ENCODE data around the gene GNB1. TPM values are rescaled to one million over a fixed set of nuclear protein-coding genes. Genes with fewer than 3 reads are reported as not detected.
A peak's percentile ranks its signal among the peaks of the same experiment; 100 is the strongest.

Gene GNB1
- total RNA-seq, 4 donors from 2014 or later: 112 to 266 (median 236) TPM

DNA sequence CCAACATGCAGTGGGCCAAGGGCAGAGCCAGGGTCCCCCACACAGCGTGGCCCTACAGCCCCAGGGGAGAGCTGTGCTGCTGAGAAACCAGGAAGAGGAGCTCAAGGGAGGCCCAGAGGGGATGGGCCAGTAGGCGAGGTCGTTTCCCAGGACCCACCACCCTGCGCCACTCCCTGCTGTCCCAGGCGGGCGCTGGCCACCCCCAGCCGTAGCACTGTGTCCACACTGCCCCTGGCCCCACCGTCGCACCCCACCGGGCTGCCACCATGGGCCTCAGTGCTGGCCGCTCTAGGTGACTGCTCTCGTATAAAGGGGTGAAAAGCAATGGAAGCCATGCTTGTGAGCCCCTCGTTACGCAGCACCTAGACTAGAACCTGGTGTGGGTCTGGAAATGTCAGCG, 135.0 kb downstream of the GNB1 start:
- H3K4me3 ChIP-seq: no peak overlapping the region
- DNase-seq: no peak
- no peaks in the 10 kb centered on the region for H3K9me3 ChIP-seq
- H3K36me3 ChIP-seq: peaks cover 0 to 78% (median 0%) of the 10 kb centered on the region in 3 donors
- H3K4me1 ChIP-seq: peaks cover 0 to 26% (median 6%) of the 10 kb centered on the region in 4 donors
- H3K27me3 ChIP-seq: no peaks in the 10 kb centered on the region
- no peak for TF ChIP-seq POLR2A (IDR thresholded peaks at IDR 0.05)
- no peak overlapping the region for H3K27ac ChIP-seq

DNA sequence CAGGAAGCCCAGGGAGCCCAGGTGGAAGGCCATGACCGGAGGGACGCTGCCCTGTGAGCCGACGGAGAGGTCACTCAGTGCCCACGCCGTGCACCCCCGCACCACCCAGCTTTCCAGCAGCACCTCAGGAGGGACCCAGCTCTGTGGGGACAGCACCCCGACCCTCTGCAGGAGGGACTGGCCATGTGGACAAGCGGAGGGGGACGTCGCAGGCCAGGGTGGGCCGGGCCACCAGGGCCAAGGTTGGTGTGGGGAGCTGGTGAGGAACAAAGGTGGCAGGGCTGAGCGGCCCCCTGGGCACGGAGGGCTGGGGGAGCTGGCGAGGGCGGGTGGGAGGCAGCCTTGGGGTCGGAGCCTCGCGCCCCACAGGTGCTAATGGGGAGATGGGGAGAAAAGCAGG, 135.5 kb downstream of the GNB1 start:
- Histone ChIP-seq H3K27ac (no peak overlapping the region), H3K9me3 (no peaks in the 10 kb centered on the region), H3K27me3 (no peaks in the 10 kb centered on the region), H3K4me3 (no peak overlapping the region), H3K36me3 (peaks cover 0 to 73% (median 0%) of the 10 kb centered on the region in 3 donors), H3K4me1 (peaks cover 0 to 26% (median 6%) of the 10 kb centered on the region in 4 donors)
- TF ChIP-seq CTCF (IDR thresholded peaks at IDR 0.05) (no peak), POLR2A (IDR thresholded peaks at IDR 0.05) (no peak)
- no peak for DNase-seq

GRCh38 chr1:1754051-1754815, 136.7 kb downstream of the GNB1 start:
- TF ChIP-seq POLR2A (IDR thresholded peaks at IDR 0.05) (no peak), CTCF (IDR thresholded peaks at IDR 0.05) (no peak)

DNA sequence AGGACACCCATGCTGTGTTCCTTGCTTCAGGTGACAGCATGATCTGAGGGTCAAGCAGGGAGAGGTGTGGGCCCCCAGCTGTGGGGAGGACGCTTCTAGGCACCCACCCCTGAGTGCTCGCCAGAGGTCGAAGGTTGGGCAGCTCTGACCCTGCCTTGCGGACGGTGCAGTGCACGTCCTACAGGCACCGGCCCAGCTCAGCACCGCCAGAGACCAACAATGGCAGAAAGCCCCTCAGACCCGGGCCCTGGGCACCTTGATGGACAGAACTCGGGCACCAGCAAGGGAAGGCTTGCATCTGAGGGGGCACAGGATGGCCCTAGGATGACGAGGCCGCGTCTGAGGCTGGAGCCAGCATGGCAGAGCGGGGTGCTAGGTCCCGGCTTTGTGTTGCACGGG, 137.3 kb downstream of the GNB1 start:
- DNase-seq: no peak
- TF ChIP-seq CTCF (IDR thresholded peaks at IDR 0.05) (no peak), POLR2A (IDR thresholded peaks at IDR 0.05) (no peak)
- H3K27me3 ChIP-seq: no peaks in the 10 kb centered on the region
- H3K36me3 ChIP-seq: peaks cover 0 to 58% (median 0%) of the 10 kb centered on the region in 3 donors
- no peak overlapping the region for H3K4me3 ChIP-seq
- H3K9me3 ChIP-seq: no peaks in the 10 kb centered on the region
- H3K27ac ChIP-seq: no peak overlapping the region
- H3K4me1 ChIP-seq: peaks cover 0 to 12% (median 4%) of the 10 kb centered on the region in 4 donors

More at GRCh38 chr1:1754051-1754815, 136.7 kb downstream of the GNB1 start:
- Histone ChIP-seq H3K27ac (no peak overlapping the region), H3K4me1 (peaks cover 0 to 18% (median 5%) of the 10 kb centered on the region in 4 donors), H3K36me3 (peaks cover 0 to 62% (median 0%) of the 10 kb centered on the region in 3 donors), H3K4me3 (no peak overlapping the region), H3K9me3 (no peaks in the 10 kb centered on the region), H3K27me3 (no peaks in the 10 kb centered on the region)
- DNase-seq: no peak

DNA sequence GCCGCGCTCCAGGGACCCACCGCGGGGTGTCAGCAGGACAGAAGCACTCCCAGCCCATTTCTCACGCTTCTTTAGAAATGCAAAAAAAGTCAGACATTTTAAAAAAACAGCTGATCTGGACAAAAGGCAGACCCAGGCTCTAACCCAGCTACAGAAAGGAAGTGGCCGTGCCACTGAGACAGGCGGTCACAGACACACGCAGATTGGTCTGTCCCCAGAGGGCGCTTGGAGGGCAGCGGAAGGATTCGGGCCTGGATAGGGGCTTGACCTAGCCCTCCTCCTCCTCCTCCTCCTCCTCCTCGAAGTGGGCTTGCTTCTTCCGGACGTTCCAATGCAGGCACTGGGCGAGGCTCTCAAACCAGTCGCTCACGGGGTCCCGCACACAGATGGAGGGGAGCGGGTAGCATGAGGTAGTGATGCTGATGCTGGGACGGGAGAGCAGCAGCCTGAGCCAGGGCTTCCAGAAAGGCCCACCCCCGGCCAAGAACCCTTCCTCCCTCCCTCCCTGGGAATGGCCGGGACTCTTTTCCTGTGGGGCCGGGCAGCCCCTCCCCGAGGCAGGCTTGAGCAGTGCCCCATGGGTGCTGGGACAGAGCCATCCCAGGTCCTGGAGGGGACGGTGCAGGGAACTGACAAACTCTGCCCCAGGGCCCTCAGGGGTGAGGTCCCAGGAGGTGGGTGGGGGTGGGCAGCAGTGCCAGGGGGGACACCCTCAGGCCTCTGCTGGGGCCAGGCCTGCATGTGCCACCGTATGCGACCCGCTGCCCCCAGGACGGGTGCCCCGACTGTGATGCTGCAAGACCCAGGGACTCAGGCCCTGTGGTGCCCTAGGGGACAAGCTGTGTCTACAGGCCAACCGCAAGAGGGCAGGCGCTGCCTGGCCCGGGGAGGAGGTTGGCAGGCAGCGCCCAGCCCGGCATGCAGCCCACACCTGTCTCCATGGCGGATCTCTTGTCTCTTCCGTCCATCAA, 138.0 kb downstream of the GNB1 start:
- no peaks in the 10 kb centered on the region for H3K27me3 ChIP-seq
- DNase-seq: no peak
- H3K9me3 ChIP-seq: no peaks in the 10 kb centered on the region
- peaks cover 0 to 56% (median 0%) of the 10 kb centered on the region in 3 donors for H3K36me3 ChIP-seq
- TF ChIP-seq CTCF (IDR thresholded peaks at IDR 0.05) (peak in 1 of 6 experiments; percentile 23), POLR2A (IDR thresholded peaks at IDR 0.05) (no peak)
- H3K4me3 ChIP-seq: no peak overlapping the region
- H3K27ac ChIP-seq: no peak overlapping the region
- peaks cover 0 to 5% (median 2%) of the 10 kb centered on the region in 4 donors for H3K4me1 ChIP-seq
